Transverse colon (tissue), 4 donors: ENCODE data around the gene KRT8.

Experiments used
- POLR2A ChIP-seq: fragments of 450-650 bp; IDR thresholded peaks from one replicate; pipeline ENCODE4 v1.6.1; 2016; ENCODE audit warnings: antibody characterized with exemption, mild to moderate bottlenecking, moderate library complexity
- POLR2AphosphoS5 ChIP-seq, 3 donors: sonication (generic); formaldehyde crosslinking; IDR thresholded peaks; one replicate each; pipeline ENCODE4 v1.6.1; 2016; ENCODE audit warnings: antibody characterized with exemption in 3 of 3
- TF ChIP-seq, protein P1 (sequence below), 5 experiments: fragments of 200-600 bp in 3 of 5; fragments of 450-650 bp in 2 of 5; sonication (generic) in 3 of 5; IDR thresholded peaks; 1 replicate in 2 of 5; 2 replicates in 3 of 5; pipeline ENCODE4 v1.5.1; 2016 to 2017; ENCODE audit warnings: antibody characterized with exemption in 5 of 5, inconsistent platforms in 3 of 5, mild to moderate bottlenecking in 2 of 5, moderate library complexity in 1 of 5

DNA sequence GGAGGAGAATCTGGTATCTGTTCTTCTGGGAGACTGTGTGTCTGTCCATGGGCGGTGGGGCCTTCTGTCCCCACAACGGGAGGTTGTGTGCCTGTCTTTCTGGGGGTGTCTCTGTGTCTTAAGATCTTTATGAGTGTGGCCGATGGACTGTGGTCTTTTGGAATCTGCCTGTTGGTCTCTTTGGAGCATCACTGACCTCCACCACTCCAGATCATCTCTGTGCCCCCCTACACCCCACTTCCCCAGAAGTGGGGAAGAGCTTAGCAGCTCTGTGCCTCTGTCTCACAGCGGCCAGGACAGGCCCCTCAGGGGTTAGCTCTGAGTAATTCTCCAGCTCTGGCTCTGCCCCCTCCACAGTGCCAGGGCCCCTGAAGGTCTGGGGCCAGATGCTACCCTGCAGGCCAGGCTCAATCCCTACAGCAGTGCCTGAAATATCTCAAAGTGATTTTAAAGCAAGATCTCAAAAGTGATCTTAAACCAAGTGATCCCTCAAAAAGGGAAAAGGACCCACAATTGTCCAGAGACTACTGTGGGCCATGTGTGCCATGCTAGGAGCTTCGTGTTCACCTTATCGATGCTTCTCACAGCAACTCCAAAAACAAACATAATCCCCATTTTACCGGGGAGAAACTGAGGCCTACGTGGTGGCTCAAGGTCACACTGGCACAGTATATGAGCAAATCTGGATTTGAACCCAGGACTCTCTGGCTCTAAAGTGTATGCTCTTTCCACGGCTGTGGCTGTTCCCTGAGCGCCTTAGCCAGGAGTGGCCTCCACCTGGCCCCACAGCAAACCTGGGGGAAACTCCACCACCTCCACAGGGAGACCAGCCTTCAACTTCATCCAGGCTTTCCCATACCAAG lies 30.1 kb downstream of the KRT8 start:
- TF ChIP-seq, protein P1, sequence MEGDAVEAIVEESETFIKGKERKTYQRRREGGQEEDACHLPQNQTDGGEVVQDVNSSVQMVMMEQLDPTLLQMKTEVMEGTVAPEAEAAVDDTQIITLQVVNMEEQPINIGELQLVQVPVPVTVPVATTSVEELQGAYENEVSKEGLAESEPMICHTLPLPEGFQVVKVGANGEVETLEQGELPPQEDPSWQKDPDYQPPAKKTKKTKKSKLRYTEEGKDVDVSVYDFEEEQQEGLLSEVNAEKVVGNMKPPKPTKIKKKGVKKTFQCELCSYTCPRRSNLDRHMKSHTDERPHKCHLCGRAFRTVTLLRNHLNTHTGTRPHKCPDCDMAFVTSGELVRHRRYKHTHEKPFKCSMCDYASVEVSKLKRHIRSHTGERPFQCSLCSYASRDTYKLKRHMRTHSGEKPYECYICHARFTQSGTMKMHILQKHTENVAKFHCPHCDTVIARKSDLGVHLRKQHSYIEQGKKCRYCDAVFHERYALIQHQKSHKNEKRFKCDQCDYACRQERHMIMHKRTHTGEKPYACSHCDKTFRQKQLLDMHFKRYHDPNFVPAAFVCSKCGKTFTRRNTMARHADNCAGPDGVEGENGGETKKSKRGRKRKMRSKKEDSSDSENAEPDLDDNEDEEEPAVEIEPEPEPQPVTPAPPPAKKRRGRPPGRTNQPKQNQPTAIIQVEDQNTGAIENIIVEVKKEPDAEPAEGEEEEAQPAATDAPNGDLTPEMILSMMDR (IDR thresholded peaks at IDR 0.05), result no peak
- TF ChIP-seq POLR2AphosphoS5 (IDR thresholded peaks at IDR 0.05), result no peak
- TF ChIP-seq POLR2A, result no peak
